GM06990 (cell line): ENCODE results near the gene ENOPH1.

Source experiments
- DNase-seq: peaks from one replicate; pipeline ENCODE4 v3.0.0-alpha.2; 2011; ENCODE audit not compliant: insufficient read length; ENCODE audit errors: extremely low read depth
- H3K27me3 ChIP-seq: replicated peaks from 2 replicates; pipeline ENCODE4 v1.6.0; 2011; ENCODE audit warnings: low read length; ENCODE audit not compliant: control insufficient read depth, insufficient read depth
- H3K36me3 ChIP-seq: 2 replicates; pipeline ENCODE4 v1.5.1; 2011; ENCODE audit warnings: low read length; ENCODE audit not compliant: control insufficient read depth, insufficient read depth
- H3K4me3 ChIP-seq: replicated peaks from 2 replicates; pipeline ENCODE4 v1.5.1; 2011; ENCODE audit warnings: low read depth, mild to moderate bottlenecking, control low read depth, low read length
- TF ChIP-seq, protein P1 (sequence below): IDR thresholded peaks from 2 replicates; pipeline ENCODE4 v1.5.1; 2011; ENCODE audit warnings: low read length, control low read depth, mild to moderate bottlenecking, inconsistent platforms; ENCODE audit not compliant: insufficient read depth, poor library complexity, severe bottlenecking

The ENOPH1 gene

GRCh38 chr4:82479562-82479961, 49.2 kb downstream of the ENOPH1 start:
- no peak overlapping the region for H3K4me3 ChIP-seq
- peaks cover 2% of the 10 kb centered on the region for H3K36me3 ChIP-seq
- no peaks in the 10 kb centered on the region for H3K27me3 ChIP-seq
- DNase-seq: no peak
- TF ChIP-seq, protein P1, sequence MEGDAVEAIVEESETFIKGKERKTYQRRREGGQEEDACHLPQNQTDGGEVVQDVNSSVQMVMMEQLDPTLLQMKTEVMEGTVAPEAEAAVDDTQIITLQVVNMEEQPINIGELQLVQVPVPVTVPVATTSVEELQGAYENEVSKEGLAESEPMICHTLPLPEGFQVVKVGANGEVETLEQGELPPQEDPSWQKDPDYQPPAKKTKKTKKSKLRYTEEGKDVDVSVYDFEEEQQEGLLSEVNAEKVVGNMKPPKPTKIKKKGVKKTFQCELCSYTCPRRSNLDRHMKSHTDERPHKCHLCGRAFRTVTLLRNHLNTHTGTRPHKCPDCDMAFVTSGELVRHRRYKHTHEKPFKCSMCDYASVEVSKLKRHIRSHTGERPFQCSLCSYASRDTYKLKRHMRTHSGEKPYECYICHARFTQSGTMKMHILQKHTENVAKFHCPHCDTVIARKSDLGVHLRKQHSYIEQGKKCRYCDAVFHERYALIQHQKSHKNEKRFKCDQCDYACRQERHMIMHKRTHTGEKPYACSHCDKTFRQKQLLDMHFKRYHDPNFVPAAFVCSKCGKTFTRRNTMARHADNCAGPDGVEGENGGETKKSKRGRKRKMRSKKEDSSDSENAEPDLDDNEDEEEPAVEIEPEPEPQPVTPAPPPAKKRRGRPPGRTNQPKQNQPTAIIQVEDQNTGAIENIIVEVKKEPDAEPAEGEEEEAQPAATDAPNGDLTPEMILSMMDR: no peak

- Histone ChIP-seq H3K36me3 (peaks cover 2% of the 10 kb centered on the region), H3K4me3 (no peak overlapping the region), H3K27me3 (no peaks in the 10 kb centered on the region)
- TF ChIP-seq, protein P1: no peak
- DNase-seq: no peak
These were observed 50.5 kb downstream of the ENOPH1 start for GRCh38 chr4:82480771-82481505.

- H3K4me3 ChIP-seq: no peak overlapping the region
- no peaks in the 10 kb centered on the region for H3K27me3 ChIP-seq
- TF ChIP-seq, protein P1: no peak
- H3K36me3 ChIP-seq: peaks cover 2% of the 10 kb centered on the region
- no peak for DNase-seq
These were observed 51.1 kb downstream of the ENOPH1 start for GRCh38 chr4:82481506-82481840.

DNA sequence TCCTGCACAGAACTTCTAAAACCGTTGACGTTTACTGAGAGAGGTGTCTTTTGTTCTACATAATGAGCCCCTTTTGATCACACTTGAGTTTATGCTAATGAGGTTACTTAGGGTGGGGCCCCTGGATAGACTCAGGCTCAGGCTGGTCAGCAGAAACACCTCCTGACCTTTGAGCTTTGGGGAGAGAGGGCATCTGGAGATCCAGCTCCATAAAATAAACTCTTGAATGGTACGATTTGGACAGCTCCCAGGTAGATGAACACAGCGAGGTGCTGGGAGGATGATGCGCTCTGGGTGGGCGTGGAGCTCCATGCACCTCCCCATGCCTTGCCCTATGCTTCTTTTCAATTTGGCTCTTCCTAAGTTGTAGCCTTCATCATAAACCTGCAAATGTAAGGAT, 52.0 kb downstream of the ENOPH1 start:
- Histone ChIP-seq H3K27me3 (no peaks in the 10 kb centered on the region), H3K4me3 (no peak overlapping the region), H3K36me3 (peaks cover 2% of the 10 kb centered on the region)
- no peak for DNase-seq
- TF ChIP-seq, protein P1: no peak

DNA sequence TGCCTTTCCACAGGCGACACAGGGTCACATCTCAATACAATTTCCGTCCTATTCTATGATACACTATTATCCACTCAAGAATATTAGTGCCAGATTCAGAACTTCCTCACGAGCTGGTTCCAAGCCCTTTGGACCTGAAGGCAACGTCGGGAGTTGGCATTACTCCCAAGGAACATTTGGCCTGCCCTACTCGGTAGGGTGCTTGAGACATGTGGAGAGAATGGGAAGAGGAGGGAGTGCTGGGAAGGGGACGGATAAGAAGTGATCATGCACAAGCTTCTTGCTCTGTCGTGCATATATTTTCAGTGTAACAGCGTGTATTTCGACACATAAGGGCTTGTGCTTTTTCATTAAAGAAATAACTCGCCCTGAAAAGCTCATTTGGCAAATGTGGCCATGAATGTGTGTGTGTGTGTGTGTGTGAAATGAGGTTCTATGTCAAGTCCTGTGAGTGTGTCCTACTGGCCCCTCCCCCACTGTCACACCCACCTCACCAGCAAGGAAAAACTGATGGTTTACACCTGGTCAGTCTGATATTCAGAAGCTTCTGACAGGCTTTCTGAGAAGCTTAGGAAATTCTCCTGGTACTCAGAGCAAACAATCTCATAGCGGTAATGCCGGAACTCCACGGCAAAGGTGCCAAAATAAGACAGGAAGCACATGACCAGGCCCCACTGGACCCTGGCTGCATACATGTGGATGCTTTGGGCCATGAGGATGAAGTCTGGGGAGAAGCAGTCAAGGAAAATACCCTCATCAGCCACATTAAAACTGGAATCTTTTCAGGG, 54.8 kb downstream of the ENOPH1 start:
- H3K27me3 ChIP-seq: no peaks in the 10 kb centered on the region
- DNase-seq: no peak
- TF ChIP-seq, protein P1: no peak
- peaks cover 2% of the 10 kb centered on the region for H3K36me3 ChIP-seq
- no peak overlapping the region for H3K4me3 ChIP-seq
